Inflammatory macrophage treated with lipopolysaccharide for 4 hours (primary cell): ENCODE measurements around the gene CDH24.
A peak's percentile ranks its signal among the peaks of the same experiment; 100 is the strongest.
"Not testable (repeated sequence)": the region's sequence is repeated elsewhere in the genome, so short reads cannot be mapped to it uniquely, and the experiment has no call there.

Experiments used
- DNase-seq: peaks from one replicate; pipeline ENCODE4 v3.0.0-alpha.2; 2020

Gene CDH24

DNA sequence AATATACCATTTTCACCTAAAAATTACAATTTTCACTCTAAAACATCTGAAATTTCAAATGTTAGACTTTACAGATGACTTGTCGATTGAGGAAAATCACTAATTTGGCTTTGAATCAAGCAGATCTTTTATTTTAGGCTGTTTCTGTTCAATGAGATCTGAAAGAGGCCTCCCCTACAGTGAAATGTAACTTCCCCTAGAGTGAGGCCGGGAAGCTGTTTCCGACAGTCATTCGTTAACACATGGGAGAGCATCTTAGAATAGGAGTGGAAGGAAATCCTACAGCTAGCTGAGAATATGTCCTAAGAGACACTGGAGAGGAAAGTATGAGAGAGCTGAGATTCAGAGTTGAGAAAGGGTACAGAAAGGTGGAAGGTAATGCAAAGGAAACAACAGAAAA, 41.7 kb downstream of the CDH24 start:
- DNase-seq = no peak

GRCh38 chr14:23013749-23014054, 43.6 kb downstream of the CDH24 start:
- DNase-seq = not testable (repeated sequence)

- DNase-seq = no peak
Observed at GRCh38 chr14:23013054-23013748, 44.1 kb downstream of the CDH24 start.

DNA sequence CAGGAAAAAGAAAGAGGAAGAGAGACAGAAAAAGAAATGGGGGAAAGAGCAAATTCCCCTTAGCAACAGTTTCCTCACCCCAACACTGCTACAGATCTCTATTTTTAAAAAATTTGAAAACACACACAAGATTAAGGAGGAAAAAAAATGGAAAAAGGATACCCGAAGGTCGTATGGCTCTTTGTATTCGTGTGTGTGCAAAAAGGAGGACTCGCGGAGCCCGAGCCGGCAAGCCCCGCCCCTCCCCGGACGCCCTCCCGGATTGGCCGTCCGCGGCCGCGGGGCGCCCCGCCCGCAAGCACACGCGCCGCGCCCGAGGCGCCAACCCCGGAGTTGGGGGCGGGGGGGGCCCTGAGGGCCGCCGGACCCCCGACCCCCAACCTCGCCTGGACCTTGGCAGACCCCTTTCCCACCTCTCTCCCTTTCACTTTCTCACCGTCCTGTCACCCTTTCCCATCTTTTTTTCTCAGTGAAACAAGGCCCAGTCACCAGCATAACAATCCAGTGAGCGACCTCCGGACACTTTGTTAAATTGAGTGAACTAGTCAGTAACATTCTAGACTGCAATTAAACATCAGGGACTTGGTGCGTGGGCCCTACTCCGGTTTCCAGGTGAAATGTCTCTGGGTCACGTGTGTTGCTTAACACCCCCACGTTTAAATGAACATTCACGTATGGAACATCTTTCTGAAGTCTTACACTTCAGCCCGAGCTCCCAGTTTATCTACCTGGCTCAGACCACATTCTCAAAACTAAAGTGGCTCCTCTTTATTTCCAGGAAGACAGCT, 47.2 kb downstream of the CDH24 start, which contains the start of gene C14orf93:
Gene C14orf93 (minus strand): TSS at position 205 of the 788 bp plus-strand sequence. CDS start 11,120 bp downstream, outside the sequence.
- peak; percentile 71 for DNase-seq

DNA sequence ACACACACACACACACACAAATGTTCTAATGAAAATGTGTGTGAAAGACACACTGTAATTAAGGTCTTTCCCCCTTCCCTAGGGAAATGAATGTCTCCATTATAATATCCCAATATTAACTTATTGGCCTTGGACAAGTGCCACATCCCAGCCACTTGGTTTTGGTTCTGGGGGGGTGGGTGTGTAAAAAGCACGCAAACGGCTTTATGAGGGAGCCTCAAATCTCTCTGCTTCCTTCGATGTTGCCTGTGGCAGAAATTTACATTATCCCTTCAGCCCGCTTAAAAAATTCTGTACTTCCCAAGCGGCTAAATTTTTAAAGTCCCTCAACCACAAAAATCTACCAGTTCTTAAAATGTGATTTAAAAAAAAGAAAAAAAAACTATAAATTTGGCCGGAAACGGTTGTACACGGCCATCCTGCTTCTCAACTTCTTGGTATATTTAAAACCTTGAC, 47.8 kb downstream of the CDH24 start:
- no peak for DNase-seq

DNA sequence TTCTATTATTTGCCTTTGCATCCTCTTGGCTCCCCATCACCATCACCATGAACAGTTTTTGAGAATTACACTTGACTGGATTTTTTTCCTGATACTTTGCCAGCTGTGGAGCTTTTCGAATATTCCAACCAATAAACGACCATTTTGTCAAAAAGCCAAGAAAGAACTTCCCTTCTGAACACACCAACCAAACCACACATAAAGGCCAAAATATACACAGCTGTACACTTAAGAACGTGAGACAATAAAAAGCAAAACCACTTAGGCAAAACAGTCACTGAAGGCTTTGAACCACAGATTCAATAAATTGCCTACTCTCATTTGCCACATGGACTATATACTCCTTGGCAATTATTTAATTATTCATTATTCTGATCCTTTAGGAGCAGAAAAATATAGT, 48.5 kb downstream of the CDH24 start:
- peak; percentile 21 for DNase-seq

DNA sequence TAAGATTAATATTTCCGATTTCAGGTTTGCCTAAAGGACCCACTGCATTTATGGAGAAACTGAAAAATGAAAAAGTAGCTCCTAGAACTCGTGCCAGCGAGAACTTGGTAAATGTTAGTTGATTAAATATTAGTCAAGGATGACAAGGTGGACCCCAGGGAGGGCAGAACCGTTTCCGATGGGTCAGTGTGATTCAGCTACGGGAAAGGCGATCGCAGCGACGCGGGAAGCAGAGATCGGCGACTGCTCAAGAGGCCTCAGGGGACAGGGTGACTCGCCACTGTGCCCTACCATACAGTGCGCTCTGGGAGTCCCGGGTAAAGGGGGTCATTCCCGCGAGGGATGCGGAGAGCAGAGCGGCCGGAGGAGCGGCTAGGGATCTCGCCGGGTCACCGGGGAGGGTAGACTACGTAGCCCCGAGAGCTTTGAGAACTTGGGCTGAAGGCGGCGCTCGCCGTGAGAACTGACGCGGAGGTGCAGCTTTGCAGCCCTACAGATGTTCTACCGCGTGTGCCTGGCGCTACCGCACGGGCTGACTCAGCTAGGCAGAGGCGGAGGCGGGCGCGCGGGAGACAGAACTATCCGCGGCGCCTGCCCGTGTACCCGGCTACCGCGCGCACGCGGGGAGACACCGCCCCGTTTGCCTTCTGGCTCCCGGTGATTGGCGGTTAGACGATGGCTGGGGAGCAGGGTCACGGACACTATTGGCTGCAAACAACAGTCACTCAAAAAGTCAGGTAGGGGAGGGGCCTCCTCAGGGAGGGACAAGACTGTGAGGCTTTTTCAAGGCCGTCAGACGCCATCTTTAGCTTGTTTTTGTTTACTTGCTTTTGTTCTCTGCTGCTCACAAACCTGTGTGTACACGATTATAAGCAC, 50.5 kb downstream of the CDH24 start:
- DNase-seq = peak; percentile 97

- no peak for DNase-seq
Observed at GRCh38 chr14:23006188-23006534, 51.2 kb downstream of the CDH24 start.

DNA sequence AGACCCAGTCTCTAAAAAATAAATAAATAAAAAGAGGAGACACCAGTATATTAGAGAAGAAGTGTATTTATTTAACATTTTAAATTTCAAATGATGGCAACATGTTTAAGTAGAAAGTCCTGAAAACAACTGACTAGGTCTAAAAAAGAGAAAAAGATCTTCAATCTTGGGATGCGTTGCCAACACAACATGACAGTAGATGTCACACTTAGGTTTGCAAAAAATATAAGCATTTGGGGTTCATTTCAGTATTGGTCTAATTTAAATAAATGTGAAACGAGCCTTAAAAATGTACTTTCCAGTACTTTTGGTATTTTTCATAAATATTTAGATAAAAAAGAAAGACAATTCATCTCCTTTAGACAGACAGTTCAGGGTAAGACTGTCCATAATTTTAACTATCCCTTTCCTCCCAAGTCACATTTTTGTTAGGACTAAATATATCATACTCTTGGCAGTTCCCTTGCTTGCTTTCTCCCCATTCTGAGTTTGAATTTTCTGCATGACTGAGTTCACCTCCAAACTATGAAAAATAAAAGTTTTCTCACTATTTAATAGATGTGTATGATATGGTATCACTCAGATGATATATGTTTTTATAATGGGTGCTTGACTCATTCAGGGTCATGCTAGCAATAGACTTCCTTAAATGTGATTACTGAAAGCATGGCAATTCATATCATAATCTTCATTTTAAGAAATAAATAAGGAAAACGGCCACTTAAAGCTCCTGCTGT, 51.7 kb downstream of the CDH24 start:
- DNase-seq = peak; percentile 37

DNA sequence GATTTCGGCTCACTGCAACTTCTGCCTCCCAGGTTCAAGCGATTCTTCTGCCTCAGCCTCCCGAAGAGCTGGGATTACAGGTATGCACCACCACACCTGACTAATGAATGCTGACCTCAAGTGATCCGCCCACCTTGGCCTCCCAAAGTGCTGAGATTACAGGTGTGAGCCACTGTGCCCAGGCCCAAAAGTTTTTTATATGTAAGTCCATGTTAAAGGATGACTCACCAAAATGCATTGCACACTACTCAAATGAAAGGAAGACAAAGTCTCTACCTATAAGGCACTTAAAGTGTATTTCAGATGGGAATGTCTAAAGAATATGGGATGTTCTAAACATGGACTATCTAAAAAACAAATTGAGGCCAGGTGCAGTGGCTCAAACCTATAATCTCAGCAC, 53.0 kb downstream of the CDH24 start:
- DNase-seq = not testable (repeated sequence)

DNA sequence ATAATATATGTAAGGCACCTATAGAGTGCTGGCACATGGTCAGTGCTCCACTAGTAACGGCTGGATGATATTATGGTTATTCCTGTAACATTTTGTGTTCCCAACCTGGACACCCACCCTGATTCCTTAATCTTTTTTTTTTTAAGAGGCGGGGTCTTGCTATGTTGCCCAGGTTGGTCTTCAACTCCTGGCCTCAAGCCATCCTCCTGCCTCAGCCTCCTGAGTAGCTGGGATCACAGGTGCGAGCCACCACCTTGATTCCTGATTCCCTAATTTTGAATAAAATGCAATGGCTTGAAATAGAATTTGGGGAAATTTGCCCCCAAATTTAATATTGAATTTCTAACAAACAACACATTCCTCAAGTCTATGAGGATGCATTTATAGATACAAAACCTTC, 54.7 kb downstream of the CDH24 start:
- no peak for DNase-seq

DNA sequence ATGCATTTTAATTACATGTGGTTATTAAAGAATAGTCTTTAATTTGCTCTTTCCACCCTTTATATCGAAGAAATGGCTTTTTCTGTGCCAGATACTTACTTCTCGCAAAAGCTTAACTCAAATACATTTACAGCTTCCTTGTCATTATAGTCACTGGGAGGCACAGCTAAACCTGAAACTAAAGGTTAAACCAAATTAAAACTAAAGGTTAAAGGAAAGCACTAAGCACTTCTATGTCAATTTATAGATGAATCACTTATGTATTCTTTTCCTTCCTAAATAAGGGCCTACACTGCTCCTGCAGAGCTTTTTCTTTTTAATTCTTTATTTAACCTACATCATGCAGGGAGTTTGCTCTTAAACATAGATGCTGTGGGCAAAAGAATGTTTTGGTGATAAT, 56.5 kb downstream of the CDH24 start:
- DNase-seq = no peak

DNA sequence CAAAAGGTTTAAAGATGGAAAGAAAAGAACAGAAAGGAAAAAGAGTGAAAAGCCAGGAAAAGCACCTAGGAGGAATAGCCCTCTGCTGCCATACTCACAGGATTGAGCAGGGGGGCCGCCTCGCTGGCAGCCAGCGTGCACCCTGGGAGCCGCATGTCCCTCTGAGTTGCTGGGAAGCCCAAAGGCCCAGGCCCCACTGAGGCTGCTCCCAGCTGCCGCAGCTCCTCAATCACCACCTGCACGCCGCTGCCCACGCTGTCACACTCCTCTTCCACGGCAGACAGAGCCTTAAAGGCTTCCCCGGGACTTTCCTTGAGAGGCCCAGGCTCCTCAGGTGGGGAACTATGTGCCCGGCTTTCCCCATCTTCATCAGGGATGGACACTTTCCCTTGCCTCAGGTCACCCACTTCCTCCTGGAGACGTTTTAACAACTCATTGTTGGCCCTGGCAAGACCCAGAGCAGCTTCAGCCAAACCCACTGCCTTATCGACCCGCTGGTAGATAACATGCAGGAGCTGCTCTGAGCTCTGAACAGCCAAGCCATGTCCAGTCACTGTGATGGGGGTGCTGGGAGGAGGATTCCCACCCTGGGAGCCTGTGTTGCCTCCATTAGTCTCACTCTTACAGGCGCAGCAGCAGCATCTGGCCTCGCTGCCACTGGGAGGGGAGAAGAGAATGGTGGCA, 58.8 kb downstream of the CDH24 start:
- no peak for DNase-seq

GRCh38 chr14:22997676-22998323, 59.5 kb downstream of the CDH24 start:
- no peak for DNase-seq
